Fibroblast of pulmonary artery (primary cell): ENCODE measurements around the gene ABCB4.

Experiments
- DNase-seq: peaks from one replicate; pipeline ENCODE4 v3.0.0-alpha.2; 2010; ENCODE audit warnings: low read depth
- H3K4me3 ChIP-seq: replicated peaks from 2 replicates; pipeline ENCODE4 v1.5.1; 2011; ENCODE audit warnings: low read depth, mild to moderate bottlenecking, control low read depth, low read length, moderate library complexity
- CTCF ChIP-seq: IDR thresholded peaks from 2 replicates; pipeline ENCODE4 v1.5.1; 2011; ENCODE audit warnings: mild to moderate bottlenecking, control low read depth, low read length, inconsistent platforms; ENCODE audit errors: missing control alignments

Gene ABCB4

GRCh38 chr7:87448388-87448787, 27.1 kb downstream of the ABCB4 start:
- no peak for TF ChIP-seq CTCF
- no peak for DNase-seq
- H3K4me3 ChIP-seq: no peak overlapping the region

- H3K4me3 ChIP-seq: no peak overlapping the region
- TF ChIP-seq CTCF: no peak
- DNase-seq: no peak
Measured at GRCh38 chr7:87447116-87447635, 28.3 kb downstream of the ABCB4 start.

- no peak overlapping the region for H3K4me3 ChIP-seq
- TF ChIP-seq CTCF: no peak
- DNase-seq: no peak
Measured at GRCh38 chr7:87445897-87446296, 29.6 kb downstream of the ABCB4 start.

- H3K4me3 ChIP-seq: no peak overlapping the region
- TF ChIP-seq CTCF: no peak
- no peak for DNase-seq
Measured at GRCh38 chr7:87435546-87435945, 39.9 kb downstream of the ABCB4 start.

GRCh38 chr7:87432536-87432935, 42.9 kb downstream of the ABCB4 start:
- H3K4me3 ChIP-seq: no peak overlapping the region
- TF ChIP-seq CTCF: no peak
- DNase-seq: no peak

- no peak for TF ChIP-seq CTCF
- no peak overlapping the region for H3K4me3 ChIP-seq
- no peak for DNase-seq
Measured at GRCh38 chr7:87427288-87427687, 48.2 kb downstream of the ABCB4 start.

- no peak for TF ChIP-seq CTCF
- H3K4me3 ChIP-seq: no peak overlapping the region
- DNase-seq: no peak
Measured at GRCh38 chr7:87426160-87426559, 49.3 kb downstream of the ABCB4 start.
